ENCODE measurements around the gene ADAM15. TPM values are rescaled to one million over a fixed set of nuclear protein-coding genes. Genes with fewer than 3 reads are reported as not detected.
A peak's percentile ranks its signal among the peaks of the same experiment; 100 is the strongest.

The ADAM15 gene
- total RNA-seq, 1 donor from 2014 or later: 82.2 TPM

- Mint-ChIP-seq H3K4me3 (peak overlapping the region; percentile 82), H3K9me3 (no peaks in the 10 kb centered on the region), H3K36me3 (ENCODE audit: low read depth) (no peaks in the 10 kb centered on the region), H3K27me3 (ENCODE audit: low read depth) (peaks cover 40% of the 10 kb centered on the region), H3K4me1 (peaks cover 31% of the 10 kb centered on the region), H3K27ac (ENCODE audit: unreplicated experiment) (no peak overlapping the region)
- DNase-seq (ENCODE audit: low read depth, low spot score): no peak
- TF ChIP-seq CTCF (conservative IDR thresholded peaks at IDR 0.05): no peak
These were observed 35.9 kb downstream of the ADAM15 start for GRCh38 chr1:155086856-155087535.

GRCh38 chr1:155091071-155092051, 40.2 kb downstream of the ADAM15 start:
- peak; percentile 97 for DNase-seq (ENCODE audit: low read depth, low spot score)
- H3K4me1 Mint-ChIP-seq: peaks cover 5% of the 10 kb centered on the region
- peak; percentile 97 for TF ChIP-seq CTCF (conservative IDR thresholded peaks at IDR 0.05)
- no peaks in the 10 kb centered on the region for H3K9me3 Mint-ChIP-seq
- peaks cover 49% of the 10 kb centered on the region for H3K27me3 Mint-ChIP-seq (ENCODE audit: low read depth)
- no peaks in the 10 kb centered on the region for H3K36me3 Mint-ChIP-seq (ENCODE audit: low read depth)
- H3K27ac Mint-ChIP-seq (ENCODE audit: unreplicated experiment): no peak overlapping the region
- no peak overlapping the region for H3K4me3 Mint-ChIP-seq

- TF ChIP-seq CTCF (conservative IDR thresholded peaks at IDR 0.05): no peak
- DNase-seq (ENCODE audit: low read depth, low spot score): no peak
- Mint-ChIP-seq H3K27ac (ENCODE audit: unreplicated experiment) (no peak overlapping the region), H3K27me3 (ENCODE audit: low read depth) (peaks cover 54% of the 10 kb centered on the region), H3K36me3 (ENCODE audit: low read depth) (no peaks in the 10 kb centered on the region), H3K4me1 (peaks cover 5% of the 10 kb centered on the region), H3K4me3 (no peak overlapping the region), H3K9me3 (no peaks in the 10 kb centered on the region)
These were observed 41.0 kb downstream of the ADAM15 start for GRCh38 chr1:155092131-155092530.

GRCh38 chr1:155092641-155093040, 41.5 kb downstream of the ADAM15 start:
- Mint-ChIP-seq H3K4me1 (peaks cover 5% of the 10 kb centered on the region), H3K27me3 (ENCODE audit: low read depth) (peaks cover 51% of the 10 kb centered on the region), H3K27ac (ENCODE audit: unreplicated experiment) (peak overlapping the region; percentile 43), H3K36me3 (ENCODE audit: low read depth) (no peaks in the 10 kb centered on the region), H3K9me3 (no peaks in the 10 kb centered on the region), H3K4me3 (no peak overlapping the region)
- no peak for DNase-seq (ENCODE audit: low read depth, low spot score)
- no peak for TF ChIP-seq CTCF (conservative IDR thresholded peaks at IDR 0.05)

GRCh38 chr1:155093911-155094621, 43.0 kb downstream of the ADAM15 start:
- Mint-ChIP-seq H3K36me3 (ENCODE audit: low read depth) (no peaks in the 10 kb centered on the region), H3K27ac (ENCODE audit: unreplicated experiment) (no peak overlapping the region), H3K27me3 (ENCODE audit: low read depth) (peaks cover 53% of the 10 kb centered on the region), H3K9me3 (no peaks in the 10 kb centered on the region), H3K4me1 (peaks cover 5% of the 10 kb centered on the region), H3K4me3 (no peak overlapping the region)
- no peak for DNase-seq (ENCODE audit: low read depth, low spot score)
- peak; percentile 60 for TF ChIP-seq CTCF (conservative IDR thresholded peaks at IDR 0.05)

Data from neural crest cell (in vitro differentiated cells).